Measurements from ENCODE around the gene SLC8A1. TPM values are rescaled to one million over a fixed set of nuclear protein-coding genes. Genes with fewer than 3 reads are reported as not detected.

SLC8A1 gene
- total RNA-seq, 1 experiment from 2014 or later = not detected

DNA sequence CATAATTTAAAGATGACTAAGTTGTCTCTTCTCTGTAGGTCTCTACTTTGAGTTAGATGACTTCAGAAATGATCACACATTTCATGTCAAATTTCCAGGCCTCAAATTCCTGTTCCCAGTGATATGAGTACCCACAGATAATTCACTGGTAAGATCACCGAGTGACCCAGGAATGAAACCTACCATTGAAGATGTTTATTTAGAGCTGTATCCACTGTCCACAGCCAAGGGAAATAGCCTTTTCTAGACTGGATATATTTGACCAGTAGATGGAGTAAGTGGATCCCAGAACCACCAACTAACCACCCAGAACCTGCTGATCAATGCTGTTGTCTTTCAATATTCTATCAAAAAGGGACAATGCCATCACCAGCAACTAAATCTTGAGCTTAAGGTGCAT is 238.8 kb downstream of the SLC8A1 start:
- CTCF ChIA-PET = no interaction called here
- Histone ChIP-seq H3K27me3 (replicated peaks; ENCODE audit: insufficient read depth, low read depth, low read length, poor library complexity) (no peaks in the 10 kb centered on the region), H3K36me3 (ENCODE audit: insufficient read depth, low read length, poor library complexity, severe bottlenecking) (no peaks in the 10 kb centered on the region), H3K4me3 (ENCODE audit: low read depth, low read length, poor library complexity, severe bottlenecking) (no peak overlapping the region), H3K9me3 (ENCODE audit: low read depth, low read length, poor library complexity, severe bottlenecking) (no peaks in the 10 kb centered on the region), H3K4me1 (ENCODE audit: insufficient read depth, low read length, poor library complexity, severe bottlenecking) (no peaks in the 10 kb centered on the region), H3K27ac (ENCODE audit: low read depth, low read length, poor library complexity, severe bottlenecking) (no peak overlapping the region)
- BruUV-seq (replicated peaks) = no TSS peak
- TF ChIP-seq, protein P1, sequence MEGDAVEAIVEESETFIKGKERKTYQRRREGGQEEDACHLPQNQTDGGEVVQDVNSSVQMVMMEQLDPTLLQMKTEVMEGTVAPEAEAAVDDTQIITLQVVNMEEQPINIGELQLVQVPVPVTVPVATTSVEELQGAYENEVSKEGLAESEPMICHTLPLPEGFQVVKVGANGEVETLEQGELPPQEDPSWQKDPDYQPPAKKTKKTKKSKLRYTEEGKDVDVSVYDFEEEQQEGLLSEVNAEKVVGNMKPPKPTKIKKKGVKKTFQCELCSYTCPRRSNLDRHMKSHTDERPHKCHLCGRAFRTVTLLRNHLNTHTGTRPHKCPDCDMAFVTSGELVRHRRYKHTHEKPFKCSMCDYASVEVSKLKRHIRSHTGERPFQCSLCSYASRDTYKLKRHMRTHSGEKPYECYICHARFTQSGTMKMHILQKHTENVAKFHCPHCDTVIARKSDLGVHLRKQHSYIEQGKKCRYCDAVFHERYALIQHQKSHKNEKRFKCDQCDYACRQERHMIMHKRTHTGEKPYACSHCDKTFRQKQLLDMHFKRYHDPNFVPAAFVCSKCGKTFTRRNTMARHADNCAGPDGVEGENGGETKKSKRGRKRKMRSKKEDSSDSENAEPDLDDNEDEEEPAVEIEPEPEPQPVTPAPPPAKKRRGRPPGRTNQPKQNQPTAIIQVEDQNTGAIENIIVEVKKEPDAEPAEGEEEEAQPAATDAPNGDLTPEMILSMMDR (conservative IDR thresholded peaks at IDR 0.05; ENCODE audit: low read depth, low read length) = peak; percentile 33; the same call in 1 of the 2 replicates
- no peak for TF ChIP-seq EZH2 (IDR thresholded peaks at IDR 0.05; ENCODE audit: borderline replicate concordance, low read depth, low read length, poor library complexity, severe bottlenecking)
- POLR2A ChIA-PET (ENCODE audit: low non-redundant PET) = no interaction called here
- DNase-seq (ENCODE audit: low spot score) = no peak
- intact Hi-C loops (cut with micrococcal nuclease; ENCODE audit: unreplicated experiment) = no loop called here

DNA sequence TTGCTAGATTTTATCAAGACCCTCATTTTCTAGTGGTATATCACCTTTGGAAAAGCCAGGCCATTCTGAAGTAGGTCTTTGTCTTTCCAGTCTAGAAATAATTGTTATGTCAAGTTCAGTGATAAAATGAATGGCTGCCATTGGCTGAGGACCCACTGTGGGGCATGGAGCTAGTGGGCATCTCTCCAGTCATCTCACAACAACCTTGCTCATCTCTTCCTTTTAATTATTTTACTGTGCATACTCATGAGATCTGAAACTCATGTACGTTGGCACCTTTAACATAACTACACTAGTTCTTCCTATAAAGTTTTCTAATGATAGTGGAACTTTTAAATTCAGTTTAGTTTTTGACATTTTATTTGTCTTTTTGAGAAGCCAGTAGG is 240.9 kb downstream of the SLC8A1 start:
- BruUV-seq (replicated peaks) = no TSS peak
- H3K36me3 ChIP-seq (ENCODE audit: insufficient read depth, low read length, poor library complexity, severe bottlenecking) = no peaks in the 10 kb centered on the region
- no peaks in the 10 kb centered on the region for H3K27me3 ChIP-seq (replicated peaks; ENCODE audit: insufficient read depth, low read depth, low read length, poor library complexity)
- H3K9me3 ChIP-seq (ENCODE audit: low read depth, low read length, poor library complexity, severe bottlenecking) = no peaks in the 10 kb centered on the region
- ChIA-PET CTCF (no interaction called here), POLR2A (ENCODE audit: low non-redundant PET) (no interaction called here)
- no peak overlapping the region for H3K4me3 ChIP-seq (ENCODE audit: low read depth, low read length, poor library complexity, severe bottlenecking)
- no peak for DNase-seq (ENCODE audit: low spot score)
- no peaks in the 10 kb centered on the region for H3K4me1 ChIP-seq (ENCODE audit: insufficient read depth, low read length, poor library complexity, severe bottlenecking)
- TF ChIP-seq EZH2 (IDR thresholded peaks at IDR 0.05; ENCODE audit: borderline replicate concordance, low read depth, low read length, poor library complexity, severe bottlenecking) = no peak
- TF ChIP-seq, protein P1 (conservative IDR thresholded peaks at IDR 0.05; ENCODE audit: low read depth, low read length) = no peak
- no peak overlapping the region for H3K27ac ChIP-seq (ENCODE audit: low read depth, low read length, poor library complexity, severe bottlenecking)
- intact Hi-C loops (cut with micrococcal nuclease; ENCODE audit: unreplicated experiment) = no loop called here

DNA sequence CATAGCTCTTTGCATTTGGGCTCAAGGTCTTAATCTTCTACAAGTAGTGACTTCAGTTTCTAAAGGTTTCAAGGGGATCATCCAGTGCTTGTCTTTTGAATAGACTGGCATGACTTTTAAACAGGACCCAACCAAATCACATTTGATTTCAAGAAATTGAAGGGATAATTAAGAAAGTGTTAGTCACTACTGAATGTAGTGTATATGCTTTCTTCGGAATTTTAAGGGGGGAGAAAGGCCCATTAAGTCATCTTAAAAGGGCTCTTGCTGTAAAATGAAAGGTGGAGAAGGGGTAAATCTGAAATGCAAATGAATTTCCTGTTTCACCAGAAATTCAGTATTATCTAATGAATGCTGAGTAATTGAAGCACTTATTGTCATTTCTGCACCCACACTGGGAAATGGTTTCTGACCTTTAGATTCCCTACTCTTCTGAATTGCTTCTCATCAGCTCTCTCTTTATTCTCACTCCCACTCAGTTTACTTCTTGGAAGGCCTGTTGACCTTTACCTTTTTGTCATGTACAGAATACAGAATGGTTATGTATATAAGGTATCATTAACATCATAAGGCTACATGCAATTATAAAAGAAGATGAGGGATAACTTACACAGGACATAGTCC is 241.4 kb downstream of the SLC8A1 start:
- ChIA-PET POLR2A (ENCODE audit: low non-redundant PET) (no interaction called here), CTCF (no interaction called here)
- intact Hi-C loops (cut with micrococcal nuclease; ENCODE audit: unreplicated experiment) = no loop called here
- no TSS peak for BruUV-seq (replicated peaks)
- H3K4me3 ChIP-seq (ENCODE audit: low read depth, low read length, poor library complexity, severe bottlenecking) = no peak overlapping the region
- H3K27ac ChIP-seq (ENCODE audit: low read depth, low read length, poor library complexity, severe bottlenecking) = no peak overlapping the region
- no peaks in the 10 kb centered on the region for H3K9me3 ChIP-seq (ENCODE audit: low read depth, low read length, poor library complexity, severe bottlenecking)
- no peaks in the 10 kb centered on the region for H3K36me3 ChIP-seq (ENCODE audit: insufficient read depth, low read length, poor library complexity, severe bottlenecking)
- no peaks in the 10 kb centered on the region for H3K4me1 ChIP-seq (ENCODE audit: insufficient read depth, low read length, poor library complexity, severe bottlenecking)
- TF ChIP-seq, protein P1 (conservative IDR thresholded peaks at IDR 0.05; ENCODE audit: low read depth, low read length) = no peak
- no peak for DNase-seq (ENCODE audit: low spot score)
- H3K27me3 ChIP-seq (replicated peaks; ENCODE audit: insufficient read depth, low read depth, low read length, poor library complexity) = no peaks in the 10 kb centered on the region
